Stimulated activated naive CD8-positive, alpha-beta T cell treated with anti-CD3 and anti-CD28 coated beads, Interleukin-15, amount 100 ng/mL, for 72 hours (primary cell): ENCODE data around the gene MUC3A.

ENCODE experiments used
- ATAC-seq: fragments of 150-1000 bp; cut with Tn5 transposase; 2 replicates; pipeline ENCODE4 v1.10.0; 2021; ENCODE audit warnings: mild to moderate bottlenecking, moderate library complexity
- DNase-seq, 2 donors: peaks; one replicate each; pipeline ENCODE4 v3.0.0; 2021 to 2022
- H3K27ac Mint-ChIP-seq, 2 donors: one replicate each; pipeline ENCODE4 v1.8.0; 2022; ENCODE audit warnings: mild to moderate bottlenecking in 2 of 2, mixed read lengths in 2 of 2, moderate library complexity in 2 of 2
- H3K27me3 Mint-ChIP-seq: one replicate; pipeline ENCODE4 v1.8.0; 2022; ENCODE audit warnings: mixed read lengths
- H3K4me1 Mint-ChIP-seq: one replicate; pipeline ENCODE4 v1.8.0; 2022; ENCODE audit warnings: mild to moderate bottlenecking, mixed read lengths
- H3K4me3 Mint-ChIP-seq, 2 donors: one replicate each; pipeline ENCODE4 v1.8.0; 2022; ENCODE audit warnings: mild to moderate bottlenecking in 2 of 2, mixed read lengths in 2 of 2, moderate library complexity in 1 of 2
- H3K9me3 Mint-ChIP-seq, 2 donors: one replicate each; pipeline ENCODE4 v1.8.0; 2022; ENCODE audit warnings: mixed read lengths in 2 of 2

MUC3A gene

GRCh38 chr7:100964630-100965029 is 15.3 kb downstream of the MUC3A start:
- H3K27ac Mint-ChIP-seq, result no peak overlapping the region
- H3K4me1 Mint-ChIP-seq, result peaks cover 22% of the 10 kb centered on the region
- no peak for DNase-seq
- H3K27me3 Mint-ChIP-seq, result peaks cover 71% of the 10 kb centered on the region
- no peak overlapping the region for H3K4me3 Mint-ChIP-seq
- H3K9me3 Mint-ChIP-seq, result no peaks in the 10 kb centered on the region
- ATAC-seq, result no peak

- Mint-ChIP-seq H3K4me3 (peak overlapping the region; percentile 75 to 82), H3K27ac (no peak overlapping the region), H3K27me3 (peaks cover 77% of the 10 kb centered on the region), H3K9me3 (no peaks in the 10 kb centered on the region), H3K4me1 (peaks cover 22% of the 10 kb centered on the region)
- no peak for ATAC-seq
- no peak for DNase-seq
Observed at GRCh38 chr7:100965045-100965722, 15.8 kb downstream of the MUC3A start.

- peaks cover 81% of the 10 kb centered on the region for H3K27me3 Mint-ChIP-seq
- ATAC-seq, result peak; percentile 86
- no peaks in the 10 kb centered on the region for H3K9me3 Mint-ChIP-seq
- DNase-seq, result peak; percentile 85 to 90
- peak overlapping the region in 1 of 2 donors; percentile 42 for H3K27ac Mint-ChIP-seq
- H3K4me3 Mint-ChIP-seq, result peak overlapping the region; percentile 75 to 82
- peaks cover 22% of the 10 kb centered on the region for H3K4me1 Mint-ChIP-seq
Observed at GRCh38 chr7:100965723-100966541, 16.6 kb downstream of the MUC3A start.

GRCh38 chr7:100966542-100967291 is 17.4 kb downstream of the MUC3A start:
- Mint-ChIP-seq H3K4me3 (peak overlapping the region; percentile 54 to 62), H3K4me1 (peaks cover 22% of the 10 kb centered on the region), H3K27ac (no peak overlapping the region), H3K9me3 (no peaks in the 10 kb centered on the region), H3K27me3 (peaks cover 89% of the 10 kb centered on the region)
- DNase-seq (peak in 1 of 2 donors; percentile 17), ATAC-seq (no peak)

- Mint-ChIP-seq H3K4me3 (peak overlapping the region; percentile 9 to 62), H3K4me1 (peaks cover 22% of the 10 kb centered on the region), H3K27me3 (peaks cover 94% of the 10 kb centered on the region), H3K9me3 (no peaks in the 10 kb centered on the region), H3K27ac (no peak overlapping the region)
- DNase-seq, result no peak
- ATAC-seq, result no peak
Observed at GRCh38 chr7:100967292-100967863, 18.0 kb downstream of the MUC3A start.

GRCh38 chr7:100968031-100968430 is 18.7 kb downstream of the MUC3A start:
- H3K4me1 Mint-ChIP-seq, result peaks cover 22% of the 10 kb centered on the region
- H3K27ac Mint-ChIP-seq, result no peak overlapping the region
- no peak overlapping the region for H3K4me3 Mint-ChIP-seq
- DNase-seq (no peak), ATAC-seq (no peak)
- peaks cover 94% of the 10 kb centered on the region for H3K27me3 Mint-ChIP-seq
- no peaks in the 10 kb centered on the region for H3K9me3 Mint-ChIP-seq

GRCh38 chr7:100968650-100969049 is 19.3 kb downstream of the MUC3A start:
- H3K27me3 Mint-ChIP-seq, result peaks cover 91% of the 10 kb centered on the region
- H3K9me3 Mint-ChIP-seq, result no peaks in the 10 kb centered on the region
- H3K4me1 Mint-ChIP-seq, result peaks cover 22% of the 10 kb centered on the region
- DNase-seq, result no peak
- no peak overlapping the region for H3K27ac Mint-ChIP-seq
- no peak overlapping the region for H3K4me3 Mint-ChIP-seq
- no peak for ATAC-seq

GRCh38 chr7:100969066-100969615 is 19.8 kb downstream of the MUC3A start, which contains the start of gene MUC12:
Gene MUC12, plus strand, starts transcription at chr7:100969565. Its CDS starts 58 bp downstream, at chr7:100969623.
- Mint-ChIP-seq H3K9me3 (peaks cover 0 to 3% of the 10 kb centered on the region in 2 donors), H3K4me1 (peaks cover 22% of the 10 kb centered on the region), H3K27ac (no peak within 1 kb of the TSS), H3K27me3 (peaks cover 90% of the 10 kb centered on the region), H3K4me3 (no peak within 1 kb of the TSS)
- ATAC-seq (no peak), DNase-seq (no peak)

- H3K4me1 Mint-ChIP-seq, result peaks cover 10% of the 10 kb centered on the region
- H3K9me3 Mint-ChIP-seq, result peaks cover 0 to 7% of the 10 kb centered on the region in 2 donors
- no peak for DNase-seq
- no peak overlapping the region for H3K4me3 Mint-ChIP-seq
- no peak for ATAC-seq
- H3K27ac Mint-ChIP-seq, result no peak overlapping the region
- peaks cover 84% of the 10 kb centered on the region for H3K27me3 Mint-ChIP-seq
Observed at GRCh38 chr7:100971111-100972001, 22.0 kb downstream of the MUC3A start.

GRCh38 chr7:100972002-100972347 is 22.6 kb downstream of the MUC3A start:
- Mint-ChIP-seq H3K9me3 (peaks cover 0 to 7% of the 10 kb centered on the region in 2 donors), H3K27me3 (peaks cover 78% of the 10 kb centered on the region), H3K4me3 (no peak overlapping the region), H3K4me1 (peaks cover 5% of the 10 kb centered on the region), H3K27ac (no peak overlapping the region)
- DNase-seq (no peak), ATAC-seq (no peak)

GRCh38 chr7:100974021-100974420 is 24.7 kb downstream of the MUC3A start:
- no peaks in the 10 kb centered on the region for H3K4me1 Mint-ChIP-seq
- DNase-seq (no peak), ATAC-seq (no peak)
- peaks cover 0 to 7% of the 10 kb centered on the region in 2 donors for H3K9me3 Mint-ChIP-seq
- peaks cover 58% of the 10 kb centered on the region for H3K27me3 Mint-ChIP-seq
- no peak overlapping the region for H3K27ac Mint-ChIP-seq
- no peak overlapping the region for H3K4me3 Mint-ChIP-seq

- DNase-seq (no peak), ATAC-seq (no peak)
- Mint-ChIP-seq H3K9me3 (peaks cover 0 to 7% of the 10 kb centered on the region in 2 donors), H3K4me1 (no peaks in the 10 kb centered on the region), H3K27ac (peak overlapping the region in 1 of 2 donors; percentile 13), H3K27me3 (peaks cover 44% of the 10 kb centered on the region), H3K4me3 (no peak overlapping the region)
Observed at GRCh38 chr7:100975371-100975821, 26.1 kb downstream of the MUC3A start.

GRCh38 chr7:100978300-100978699 is 29.0 kb downstream of the MUC3A start:
- Mint-ChIP-seq H3K4me1 (no peaks in the 10 kb centered on the region), H3K27ac (no peak overlapping the region), H3K9me3 (peaks cover 0 to 7% of the 10 kb centered on the region in 2 donors), H3K27me3 (peaks cover 30% of the 10 kb centered on the region), H3K4me3 (no peak overlapping the region)
- ATAC-seq (no peak), DNase-seq (no peak)

GRCh38 chr7:100983451-100984187 is 34.3 kb downstream of the MUC3A start:
- no peak overlapping the region for H3K4me3 Mint-ChIP-seq
- peaks cover 28% of the 10 kb centered on the region for H3K27me3 Mint-ChIP-seq
- H3K9me3 Mint-ChIP-seq, result no peaks in the 10 kb centered on the region
- ATAC-seq, result no peak
- no peak for DNase-seq
- no peak overlapping the region for H3K27ac Mint-ChIP-seq
- H3K4me1 Mint-ChIP-seq, result no peaks in the 10 kb centered on the region
